Cardiac muscle cell (in vitro differentiated cells and primary cell): ENCODE results near the gene FCGR3A. TPM values are rescaled to one million over a fixed set of nuclear protein-coding genes. Genes with fewer than 3 reads are reported as not detected.
"Not testable (repeated sequence)": the region's sequence is repeated elsewhere in the genome, so short reads cannot be mapped to it uniquely, and the experiment has no call there.

Source experiments
- DNase-seq, 2 donors: peaks; one replicate each; pipeline versions ENCODE4 v3.0.0 to v3.0.0-alpha.2; 2010 to 2017; ENCODE audit warnings: low read depth in 1 of 2, low spot score in 1 of 2
- H3K27ac ChIP-seq: fragments of 200-600 bp; sonication (generic); 2 replicates; pipeline ENCODE4 v1.5.1; 2016
- H3K27me3 ChIP-seq: fragments of 200-600 bp; sonication (generic); 2 replicates; pipeline ENCODE4 v1.6.0; 2016; ENCODE audit warnings: control low read depth
- H3K36me3 ChIP-seq: fragments of 200-600 bp; sonication (generic); 2 replicates; pipeline ENCODE4 v1.5.1; 2016; ENCODE audit warnings: control low read depth
- H3K4me1 ChIP-seq: fragments of 200-600 bp; sonication (generic); 2 replicates; pipeline ENCODE4 v1.8.1; 2017; ENCODE audit warnings: low read depth, mild to moderate bottlenecking, mixed run types
- H3K4me3 ChIP-seq: fragments of 200-600 bp; sonication (generic); 2 replicates; pipeline ENCODE4 v1.5.1; 2016; ENCODE audit warnings: mild to moderate bottlenecking
- H3K9me3 ChIP-seq: fragments of 200-600 bp; sonication (generic); 2 replicates; pipeline ENCODE4 v1.5.1; 2017; ENCODE audit warnings: low read depth, mild to moderate bottlenecking, control low read depth
- polyA plus RNA-seq: library from polyadenylated mRNA; unstranded; fragments of >200 nt; fragmentation: Nextera tagmentation; extraction: Ambion mirVana; gene quantifications from 2 replicates; pipeline ENCODE4 v1.2.1, GENCODE V29; 2016
- total RNA-seq: library from RNA; depleted of rRNA; stranded (reverse); fragments of >200 nt; gene quantifications from 2 replicates; pipeline ENCODE4 v1.2.3, GENCODE V29; 2016

Gene FCGR3A
- total and polyA plus RNA-seq, 2 experiments from 2014 or later, result not detected

GRCh38 chr1:161579856-161580507 lies 30.4 kb upstream of the FCGR3A start:
- not testable (repeated sequence) for H3K36me3 ChIP-seq, H3K4me1 ChIP-seq, H3K9me3 ChIP-seq, H3K27me3 ChIP-seq, H3K27ac ChIP-seq, DNase-seq, H3K4me3 ChIP-seq

- not testable (repeated sequence) for H3K4me3 ChIP-seq, H3K4me1 ChIP-seq, H3K27me3 ChIP-seq, H3K36me3 ChIP-seq, H3K9me3 ChIP-seq, DNase-seq, H3K27ac ChIP-seq
These were observed 27.1 kb upstream of the FCGR3A start for GRCh38 chr1:161576676-161577075.

GRCh38 chr1:161571703-161572102 lies 22.1 kb upstream of the FCGR3A start:
- H3K4me1 ChIP-seq, H3K4me3 ChIP-seq, H3K9me3 ChIP-seq, DNase-seq, H3K36me3 ChIP-seq, H3K27me3 ChIP-seq, H3K27ac ChIP-seq: not testable (repeated sequence)

GRCh38 chr1:161566602-161566960 lies 17.0 kb upstream of the FCGR3A start:
- H3K9me3 ChIP-seq, H3K4me3 ChIP-seq, H3K4me1 ChIP-seq: not testable (repeated sequence)

GRCh38 chr1:161563522-161563921 lies 13.9 kb upstream of the FCGR3A start:
- not testable (repeated sequence) for DNase-seq, H3K4me1 ChIP-seq, H3K9me3 ChIP-seq, H3K27ac ChIP-seq, H3K36me3 ChIP-seq, H3K4me3 ChIP-seq, H3K27me3 ChIP-seq

More at GRCh38 chr1:161566602-161566960, 17.0 kb upstream of the FCGR3A start:
- not testable (repeated sequence) for H3K27me3 ChIP-seq, H3K36me3 ChIP-seq, H3K27ac ChIP-seq, DNase-seq

- H3K4me3 ChIP-seq, H3K4me1 ChIP-seq: not testable (repeated sequence)
These were observed 12.8 kb upstream of the FCGR3A start for GRCh38 chr1:161562441-161562840.

GRCh38 chr1:161560960-161561715 lies 11.5 kb upstream of the FCGR3A start:
- not testable (repeated sequence) for H3K4me3 ChIP-seq, H3K36me3 ChIP-seq, H3K9me3 ChIP-seq, H3K27ac ChIP-seq, H3K27me3 ChIP-seq, H3K4me1 ChIP-seq
- DNase-seq, result peak in 1 of 2 donors; percentile 51

More at GRCh38 chr1:161562441-161562840, 12.8 kb upstream of the FCGR3A start:
- H3K27ac ChIP-seq, DNase-seq, H3K9me3 ChIP-seq, H3K27me3 ChIP-seq, H3K36me3 ChIP-seq: not testable (repeated sequence)

GRCh38 chr1:161557506-161558450 lies 8.2 kb upstream of the FCGR3A start:
- H3K36me3 ChIP-seq, H3K4me1 ChIP-seq, H3K27me3 ChIP-seq, H3K4me3 ChIP-seq, H3K9me3 ChIP-seq, H3K27ac ChIP-seq, DNase-seq: not testable (repeated sequence)

GRCh38 chr1:161556990-161557389 lies 7.4 kb upstream of the FCGR3A start:
- not testable (repeated sequence) for H3K27ac ChIP-seq, H3K36me3 ChIP-seq, H3K4me1 ChIP-seq, H3K9me3 ChIP-seq, DNase-seq, H3K4me3 ChIP-seq, H3K27me3 ChIP-seq

GRCh38 chr1:161556143-161556542 lies 6.5 kb upstream of the FCGR3A start:
- not testable (repeated sequence) for H3K27me3 ChIP-seq, H3K36me3 ChIP-seq, H3K27ac ChIP-seq, H3K9me3 ChIP-seq, H3K4me1 ChIP-seq, DNase-seq, H3K4me3 ChIP-seq

GRCh38 chr1:161554815-161555417 lies 5.3 kb upstream of the FCGR3A start:
- not testable (repeated sequence) for H3K9me3 ChIP-seq, H3K27ac ChIP-seq, H3K4me1 ChIP-seq, DNase-seq, H3K4me3 ChIP-seq, H3K27me3 ChIP-seq, H3K36me3 ChIP-seq

GRCh38 chr1:161554340-161554739 lies 4.7 kb upstream of the FCGR3A start:
- H3K4me1 ChIP-seq, H3K27me3 ChIP-seq, H3K4me3 ChIP-seq, H3K9me3 ChIP-seq, DNase-seq, H3K27ac ChIP-seq, H3K36me3 ChIP-seq: not testable (repeated sequence)

GRCh38 chr1:161553631-161554030 lies 4.0 kb upstream of the FCGR3A start:
- not testable (repeated sequence) for H3K9me3 ChIP-seq, H3K27me3 ChIP-seq, H3K4me1 ChIP-seq

More at GRCh38 chr1:161553631-161554030, 4.0 kb upstream of the FCGR3A start:
- DNase-seq, H3K27ac ChIP-seq, H3K36me3 ChIP-seq, H3K4me3 ChIP-seq: not testable (repeated sequence)
